Stimulated activated CD8-positive, alpha-beta memory T cell treated with anti-CD3 and anti-CD28 coated beads, Interleukin-7, amount 100 ng/mL, for 48 hours (primary cell): ENCODE measurements around the gene HEPH.
"Not testable (repeated sequence)": the region's sequence is repeated elsewhere in the genome, so short reads cannot be mapped to it uniquely, and the experiment has no call there.

Experiments
- DNase-seq, 2 donors: peaks; one replicate each; pipeline ENCODE4 v3.0.0-alpha.2; 2020; ENCODE audit warnings: low read depth in 1 of 2; ENCODE audit errors: extremely low read depth in 1 of 2

HEPH gene

DNA sequence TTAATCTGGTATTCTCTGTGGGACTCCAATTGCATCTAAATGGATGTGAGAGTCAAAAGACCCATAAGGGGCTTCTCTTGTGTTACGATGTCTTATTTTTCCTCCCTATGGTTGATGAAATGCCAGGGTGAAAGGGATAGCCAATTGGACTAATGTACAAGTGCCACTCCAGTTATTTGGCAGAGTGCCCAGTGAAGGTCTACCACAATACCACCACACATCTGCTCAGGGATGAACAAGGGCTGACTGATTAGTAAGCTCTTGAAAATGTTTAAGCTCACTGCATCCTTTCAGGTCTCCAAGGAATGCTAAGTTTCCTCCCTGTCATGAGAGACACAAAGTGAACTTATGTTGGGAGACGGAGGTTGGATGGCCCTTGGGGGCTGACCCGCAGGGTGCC is 57.8 kb downstream of the HEPH start:
- no peak for DNase-seq

DNA sequence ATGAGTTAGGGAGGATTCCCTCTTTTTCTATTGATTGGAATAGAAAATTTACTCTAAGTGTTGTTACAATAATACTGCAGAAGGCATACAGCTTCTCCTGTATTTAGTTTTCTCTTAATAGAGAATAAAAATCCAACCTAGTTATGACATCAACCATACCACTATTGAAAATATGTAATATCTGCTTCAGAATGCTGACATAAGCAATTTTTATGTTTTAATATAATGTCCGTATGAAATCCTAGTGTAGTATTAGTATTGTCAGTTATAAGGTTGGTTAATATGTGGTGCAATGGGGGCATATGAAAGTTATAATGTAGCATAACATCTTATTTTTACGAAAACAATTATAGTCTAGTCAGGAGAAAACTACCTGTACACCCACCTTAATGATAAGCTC is 68.2 kb downstream of the HEPH start:
- DNase-seq = no peak

DNA sequence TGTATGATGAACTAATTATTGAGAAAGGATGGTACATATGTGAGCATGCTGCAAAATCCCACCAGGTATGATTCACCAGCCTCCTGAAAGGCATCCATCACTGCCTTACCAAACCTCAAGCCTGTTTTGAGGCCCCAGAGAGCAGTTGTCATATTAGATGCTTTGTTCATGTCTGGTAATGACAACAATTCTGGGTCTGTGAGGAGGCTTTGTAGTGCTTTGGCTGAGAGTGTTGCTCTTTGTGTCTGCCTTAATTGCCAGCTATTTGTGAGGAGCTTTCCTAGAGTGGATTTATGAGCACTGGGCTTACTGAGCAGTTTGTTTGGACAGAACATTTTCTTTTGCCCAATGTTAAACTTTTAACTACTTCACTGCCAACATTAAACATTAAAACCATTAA is 69.2 kb downstream of the HEPH start:
- no peak for DNase-seq

DNA sequence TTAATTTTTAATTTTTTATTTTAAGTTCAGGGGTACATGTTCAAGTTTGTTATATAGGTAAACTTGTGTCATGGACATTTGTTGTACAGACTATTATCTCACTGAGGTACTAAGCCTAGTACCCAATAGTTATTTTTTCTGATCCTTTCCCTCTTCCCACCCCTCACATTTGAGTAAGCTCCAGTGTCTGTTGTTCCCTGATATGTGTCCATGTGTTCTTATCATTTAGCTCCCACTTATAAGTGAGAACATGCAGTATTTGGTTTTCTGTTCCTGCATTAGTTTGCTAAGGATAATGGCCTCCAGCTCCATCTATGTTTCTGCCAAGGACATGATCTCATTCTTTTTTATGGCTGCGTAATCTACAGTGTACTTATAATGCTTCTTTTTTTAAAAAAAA is 69.9 kb downstream of the HEPH start:
- not testable (repeated sequence) for DNase-seq

DNA sequence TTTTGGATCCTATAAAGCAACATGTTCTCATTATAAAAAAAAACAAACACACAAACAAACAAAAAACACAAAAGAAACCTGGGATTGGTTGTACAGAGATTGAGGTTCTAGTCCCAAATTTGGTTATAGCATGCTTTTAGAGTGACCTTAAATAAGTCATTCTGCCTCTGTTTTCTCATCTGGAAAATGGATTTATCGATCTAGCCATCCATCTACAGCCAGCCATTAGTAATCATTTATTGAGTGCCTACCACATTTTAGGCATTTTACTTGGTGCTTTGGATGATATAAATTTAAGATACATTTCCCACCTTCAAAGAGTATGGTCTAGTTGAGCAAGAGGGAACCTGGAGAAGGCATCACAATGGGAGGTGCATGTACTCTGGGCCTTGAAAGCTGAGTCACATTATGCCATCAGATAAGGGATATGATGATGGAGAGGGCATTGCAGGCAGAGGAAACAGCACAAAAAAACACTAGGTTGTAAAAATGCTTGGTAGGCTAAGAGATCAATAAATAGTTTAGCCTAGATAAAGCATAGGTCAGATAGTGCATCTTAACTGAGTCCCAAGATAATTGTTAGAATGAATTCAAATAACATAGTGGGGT is 91.4 kb downstream of the HEPH start:
- DNase-seq = no peak

DNA sequence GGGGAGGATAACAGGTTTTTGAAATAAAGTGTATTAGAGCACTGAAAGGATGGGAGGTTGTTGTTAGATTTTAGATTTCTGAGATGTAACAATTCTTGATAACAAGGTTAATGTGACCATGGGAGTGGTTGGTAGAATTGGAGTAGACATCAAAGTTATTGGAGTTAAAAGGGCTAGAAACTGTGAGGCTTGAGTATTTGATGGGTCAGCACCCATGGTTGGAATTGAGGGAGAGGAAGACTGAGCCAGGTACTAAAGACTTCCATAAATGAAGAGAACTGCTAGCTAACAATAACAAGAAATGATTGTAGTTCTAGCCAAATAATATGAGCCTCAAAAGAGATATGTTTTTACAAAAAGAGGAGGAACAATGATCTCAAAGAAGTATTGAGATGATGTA is 98.8 kb downstream of the HEPH start:
- no peak for DNase-seq
